ENCODE results near the gene HCN4.

HCN4 gene

DNA sequence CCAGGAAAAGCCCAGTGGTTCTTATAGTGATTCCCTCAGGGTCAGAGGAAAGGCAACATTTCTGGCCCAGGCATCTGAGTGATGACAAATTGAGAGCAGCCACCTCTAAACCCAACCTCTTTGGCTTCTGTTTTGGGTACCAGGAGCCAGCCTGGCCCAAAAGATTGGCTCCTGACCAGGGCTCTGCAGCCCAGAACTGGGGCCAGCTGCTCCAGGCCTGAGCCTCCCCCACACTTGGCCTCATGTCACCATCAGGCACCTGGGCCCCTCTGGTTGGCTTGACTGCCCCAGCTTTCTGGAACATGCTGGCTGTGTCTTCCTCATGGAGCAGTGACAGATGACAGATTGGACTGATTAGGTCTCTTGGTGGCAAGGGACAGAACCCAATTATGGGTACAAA is 26.0 kb upstream of the HCN4 start:
- DNase-seq (ENCODE audit: low read depth), result no peak
- TF ChIP-seq, protein P1, sequence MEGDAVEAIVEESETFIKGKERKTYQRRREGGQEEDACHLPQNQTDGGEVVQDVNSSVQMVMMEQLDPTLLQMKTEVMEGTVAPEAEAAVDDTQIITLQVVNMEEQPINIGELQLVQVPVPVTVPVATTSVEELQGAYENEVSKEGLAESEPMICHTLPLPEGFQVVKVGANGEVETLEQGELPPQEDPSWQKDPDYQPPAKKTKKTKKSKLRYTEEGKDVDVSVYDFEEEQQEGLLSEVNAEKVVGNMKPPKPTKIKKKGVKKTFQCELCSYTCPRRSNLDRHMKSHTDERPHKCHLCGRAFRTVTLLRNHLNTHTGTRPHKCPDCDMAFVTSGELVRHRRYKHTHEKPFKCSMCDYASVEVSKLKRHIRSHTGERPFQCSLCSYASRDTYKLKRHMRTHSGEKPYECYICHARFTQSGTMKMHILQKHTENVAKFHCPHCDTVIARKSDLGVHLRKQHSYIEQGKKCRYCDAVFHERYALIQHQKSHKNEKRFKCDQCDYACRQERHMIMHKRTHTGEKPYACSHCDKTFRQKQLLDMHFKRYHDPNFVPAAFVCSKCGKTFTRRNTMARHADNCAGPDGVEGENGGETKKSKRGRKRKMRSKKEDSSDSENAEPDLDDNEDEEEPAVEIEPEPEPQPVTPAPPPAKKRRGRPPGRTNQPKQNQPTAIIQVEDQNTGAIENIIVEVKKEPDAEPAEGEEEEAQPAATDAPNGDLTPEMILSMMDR (conservative IDR thresholded peaks at IDR 0.05; ENCODE audit: low read length), result no peak
- no peak overlapping the region for H3K4me3 ChIP-seq (ENCODE audit: low read length)

DNA sequence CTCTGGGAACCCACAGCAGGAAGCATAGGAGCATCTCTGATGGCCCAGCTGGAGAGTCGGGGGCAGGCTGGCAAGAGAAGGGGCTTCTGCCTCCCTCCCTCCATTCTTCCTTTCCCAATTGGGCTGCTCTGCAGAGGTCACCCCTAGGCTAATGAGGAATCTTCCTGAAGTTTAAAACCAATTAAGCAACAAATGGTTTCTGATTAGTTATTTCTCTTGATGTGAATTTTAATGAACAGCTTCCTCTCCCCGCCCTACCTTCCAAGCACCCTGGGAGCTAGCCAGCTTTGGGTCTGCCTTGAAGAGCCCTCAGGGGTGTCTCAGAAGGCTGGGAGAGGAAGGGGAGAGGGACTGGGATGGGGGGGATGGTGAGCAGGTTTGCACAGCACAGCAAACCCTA is 24.6 kb upstream of the HCN4 start:
- DNase-seq (ENCODE audit: low read depth), result no peak
- H3K4me3 ChIP-seq (ENCODE audit: low read length), result no peak overlapping the region
- TF ChIP-seq, protein P1 (conservative IDR thresholded peaks at IDR 0.05; ENCODE audit: low read length), result no peak

DNA sequence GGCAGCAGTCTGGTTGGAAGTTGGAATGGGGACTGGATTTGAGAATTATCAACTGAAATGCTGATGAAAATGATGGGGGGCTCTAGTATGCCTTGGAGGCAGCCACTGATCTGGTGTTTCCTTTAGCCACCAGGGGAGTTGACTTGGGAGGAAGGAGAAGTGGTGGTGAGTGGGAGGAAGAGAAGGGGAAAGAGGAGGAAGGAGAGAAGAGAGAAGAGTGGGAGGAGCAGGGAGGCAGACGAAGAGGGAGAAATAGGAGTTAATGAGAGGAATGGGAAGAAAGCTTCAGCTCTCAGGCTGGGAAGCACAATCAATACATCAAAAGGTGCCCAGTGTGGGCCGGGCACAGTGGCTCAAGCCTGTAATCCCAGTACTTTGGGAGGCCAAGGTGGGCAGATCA is 23.3 kb upstream of the HCN4 start:
- DNase-seq (ENCODE audit: low read depth), result no peak
- TF ChIP-seq, protein P1 (conservative IDR thresholded peaks at IDR 0.05; ENCODE audit: low read length), result no peak
- H3K4me3 ChIP-seq (ENCODE audit: low read length), result no peak overlapping the region

DNA sequence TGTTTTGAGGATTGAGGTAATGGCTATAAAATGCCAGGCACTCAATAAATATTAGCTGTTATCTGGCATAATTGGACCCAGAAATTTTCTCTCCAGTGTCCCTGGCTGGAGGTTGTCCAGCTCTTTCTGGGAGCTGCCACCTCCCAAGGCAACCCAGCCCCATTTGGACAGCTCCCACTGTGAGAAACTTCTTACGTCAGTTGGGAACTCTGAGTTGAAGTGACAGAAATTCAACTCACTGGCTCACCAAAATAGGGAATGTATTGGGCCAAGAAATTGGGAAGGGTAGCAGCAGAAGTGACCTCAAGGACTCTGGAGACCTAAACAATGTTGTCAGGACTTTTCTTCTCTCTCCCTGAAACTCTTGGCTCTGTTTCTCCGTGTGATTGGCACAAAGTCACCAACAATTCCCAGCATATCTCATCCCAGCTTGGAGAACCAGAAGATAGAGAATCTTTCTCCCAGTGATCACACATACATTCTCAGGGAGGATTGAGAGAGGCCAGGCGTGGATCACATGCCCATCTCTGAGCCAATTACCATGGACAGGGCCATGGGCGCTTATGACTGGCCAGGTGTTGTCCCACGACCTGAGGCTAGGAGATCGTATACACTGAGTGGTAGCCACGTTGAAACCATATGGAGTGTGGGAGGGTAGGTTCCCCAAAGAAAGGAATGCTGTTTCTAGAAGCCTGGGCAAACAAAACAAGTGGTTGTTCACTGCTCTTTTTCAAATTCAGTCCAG is 22.5 kb upstream of the HCN4 start:
- H3K4me3 ChIP-seq (ENCODE audit: low read length), result no peak overlapping the region
- no peak for DNase-seq (ENCODE audit: low read depth)
- TF ChIP-seq, protein P1 (conservative IDR thresholded peaks at IDR 0.05; ENCODE audit: low read length), result no peak

DNA sequence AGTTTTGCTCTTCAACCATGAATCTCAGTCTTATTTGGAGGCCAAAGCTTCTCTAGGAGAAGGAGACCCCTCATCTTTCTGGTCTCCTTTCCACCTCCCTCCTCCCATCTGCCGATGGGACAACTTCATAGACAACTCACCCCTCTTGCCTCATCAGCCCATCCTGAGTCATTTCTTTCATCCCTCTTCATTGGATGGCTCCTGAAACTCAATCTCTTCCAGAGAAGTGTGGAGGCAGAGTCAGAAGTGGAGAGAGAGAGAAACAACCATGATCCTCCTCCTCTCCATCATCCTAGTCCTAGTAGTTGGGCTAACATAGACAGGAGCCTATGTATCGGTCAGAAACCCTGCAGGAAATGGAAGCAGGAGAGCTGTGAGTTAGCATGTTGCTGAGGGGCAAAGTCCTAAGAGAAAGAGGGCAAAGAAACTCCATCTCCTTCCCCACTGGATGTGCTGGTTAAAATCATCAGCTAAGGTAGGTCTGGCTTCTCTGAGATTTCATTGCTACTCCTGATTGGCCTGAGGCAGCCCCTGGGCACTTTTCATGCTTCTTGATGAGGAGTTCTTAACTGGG is 21.3 kb upstream of the HCN4 start:
- DNase-seq (ENCODE audit: low read depth), result no peak
- TF ChIP-seq, protein P1 (conservative IDR thresholded peaks at IDR 0.05; ENCODE audit: low read length), result no peak
- no peak overlapping the region for H3K4me3 ChIP-seq (ENCODE audit: low read length)

DNA sequence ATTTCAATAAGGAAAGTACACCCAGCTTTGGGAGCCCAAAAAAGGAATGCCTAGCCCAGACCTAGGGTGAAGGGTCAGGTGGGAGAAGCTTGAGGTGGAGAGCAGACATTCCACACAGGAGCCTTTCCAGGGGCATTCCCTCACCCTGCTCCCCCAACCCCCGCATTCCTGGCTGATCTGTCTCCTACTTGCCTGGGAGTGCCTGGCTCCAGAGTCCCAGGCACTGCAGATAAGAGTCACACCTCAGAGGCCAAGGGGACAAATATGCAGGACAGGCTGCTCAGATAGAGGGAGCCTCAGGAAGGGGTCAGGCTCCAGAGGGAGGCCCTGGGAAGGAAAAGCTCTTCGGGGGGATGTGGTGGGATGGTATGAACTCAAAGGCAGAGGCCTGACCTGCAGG is 20.8 kb upstream of the HCN4 start:
- DNase-seq (ENCODE audit: low read depth), result no peak
- TF ChIP-seq, protein P1 (conservative IDR thresholded peaks at IDR 0.05; ENCODE audit: low read length), result no peak
- H3K4me3 ChIP-seq (ENCODE audit: low read length), result no peak overlapping the region

DNA sequence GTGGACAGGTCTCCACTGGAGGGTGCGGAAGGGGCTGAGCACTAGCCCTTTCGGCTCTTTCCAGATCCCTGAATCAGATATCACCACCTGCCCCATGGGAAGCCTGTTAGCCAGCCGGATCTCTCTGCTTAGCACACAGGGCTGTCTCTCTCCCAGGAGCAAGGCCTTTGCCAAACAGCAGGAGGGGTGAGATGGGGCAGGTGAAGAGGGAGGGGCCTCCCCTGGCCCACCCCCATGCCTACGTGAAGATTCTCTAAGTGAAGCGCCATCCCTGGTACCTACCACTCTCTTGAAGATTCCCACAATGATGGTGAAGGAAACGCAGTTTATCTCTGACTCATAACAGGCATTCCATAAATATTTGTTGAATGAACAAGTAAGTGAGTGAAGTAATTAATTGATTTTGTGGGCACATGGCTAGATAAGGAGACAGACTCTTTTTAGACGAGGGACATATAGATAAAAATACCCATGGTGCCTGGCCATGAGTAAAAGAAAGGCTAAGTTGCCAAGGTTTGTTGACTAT is 19.6 kb upstream of the HCN4 start:
- TF ChIP-seq, protein P1 (conservative IDR thresholded peaks at IDR 0.05; ENCODE audit: low read length), result no peak
- DNase-seq (ENCODE audit: low read depth), result peak; percentile 50
- no peak overlapping the region for H3K4me3 ChIP-seq (ENCODE audit: low read length)

Data from AG10803 (cell line).